Ammon's horn (tissue), 1 donor: ENCODE measurements around the gene NBEAL2.

Experiments
- DNase-seq: peaks from one replicate; pipeline ENCODE4 v3.0.0-alpha.2; 2016; ENCODE audit warnings: low spot score

NBEAL2 gene

GRCh38 chr3:46978985-46979944, at the start of gene NBEAL2:
Gene NBEAL2, plus strand, starts transcription at chr3:46979666. Its CDS starts 196 bp downstream, at chr3:46979862.
- DNase-seq, result peak; percentile 94

- no peak for DNase-seq
Measured at GRCh38 chr3:46930166-46930944, 49.1 kb upstream of the NBEAL2 start.

GRCh38 chr3:46930945-46931403, 48.5 kb upstream of the NBEAL2 start:
- DNase-seq, result no peak

GRCh38 chr3:46931631-46932331, 47.7 kb upstream of the NBEAL2 start:
- DNase-seq, result no peak

- DNase-seq, result no peak
Measured at GRCh38 chr3:46932455-46933225, 46.8 kb upstream of the NBEAL2 start.

DNA sequence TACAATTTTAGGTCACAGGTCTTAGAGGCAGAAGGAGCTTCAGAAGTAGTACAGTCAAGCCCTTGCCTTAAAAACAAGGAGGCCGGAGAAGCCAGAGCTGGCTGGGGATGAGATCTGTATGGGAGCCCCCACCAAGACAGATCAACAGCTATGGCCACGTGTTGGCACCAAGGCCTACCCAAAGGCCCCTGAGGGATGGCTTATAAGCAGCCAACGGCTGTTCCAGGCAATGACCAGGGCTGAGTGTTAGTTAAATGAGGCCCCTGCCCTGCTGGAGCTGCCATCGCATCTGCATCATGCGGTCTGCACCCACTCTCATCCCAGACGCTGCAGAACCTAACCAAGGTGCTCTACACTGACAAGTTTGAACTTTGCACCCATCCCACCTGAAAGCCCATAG, 46.2 kb upstream of the NBEAL2 start:
- no peak for DNase-seq

DNA sequence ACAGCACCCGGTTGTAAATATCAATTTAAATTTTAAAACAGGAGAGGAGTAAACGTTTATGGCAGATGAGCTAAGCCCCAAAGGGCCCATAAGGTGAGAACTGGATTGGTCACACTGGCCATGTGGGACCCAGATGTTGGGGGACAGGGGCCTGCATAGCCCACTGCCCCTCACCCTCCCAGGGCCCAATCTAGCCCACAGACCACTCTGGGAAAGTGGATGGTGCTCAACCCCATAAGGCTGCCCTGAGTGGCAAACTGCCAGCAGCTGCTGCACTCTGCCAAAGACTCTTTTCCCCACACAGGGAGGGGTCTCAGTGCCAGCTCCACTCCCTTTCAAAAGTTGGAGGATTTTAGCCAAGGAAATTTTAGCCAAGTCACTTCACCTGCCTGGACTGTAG, 45.4 kb upstream of the NBEAL2 start:
- no peak for DNase-seq

DNA sequence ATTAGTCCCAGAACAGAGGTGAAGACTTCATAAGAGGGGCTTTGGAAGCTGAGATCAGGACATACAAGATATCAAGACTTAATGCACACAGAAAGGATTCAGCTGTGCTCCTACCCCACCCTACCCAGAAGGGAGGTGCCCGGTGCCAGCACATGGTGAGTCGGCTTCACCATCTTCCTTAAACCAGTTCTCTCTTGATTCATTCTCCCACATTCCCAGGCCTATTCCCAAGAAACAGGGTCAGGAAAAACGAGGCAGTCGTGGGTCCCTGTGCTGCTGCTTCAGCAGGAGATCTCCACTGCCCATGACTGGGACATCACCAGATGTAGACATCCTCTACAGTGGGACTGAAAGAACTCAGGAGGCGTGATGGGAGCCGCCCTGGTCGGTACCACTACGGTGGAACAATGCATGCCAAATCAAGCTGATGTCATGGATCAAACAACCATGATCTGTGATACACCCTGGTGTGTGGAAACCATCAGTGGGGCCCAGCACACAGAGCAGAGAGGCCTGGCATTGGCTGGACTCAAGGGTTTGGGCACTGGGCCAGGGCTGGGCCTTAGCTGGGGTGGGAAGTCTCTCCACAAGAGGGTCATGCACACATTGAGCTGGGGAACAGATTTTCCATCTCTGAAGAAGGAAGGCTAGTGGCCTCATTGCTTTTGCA, 44.8 kb upstream of the NBEAL2 start:
- DNase-seq, result no peak

GRCh38 chr3:46935168-46935858, 44.2 kb upstream of the NBEAL2 start:
- peak; percentile 62 for DNase-seq

DNA sequence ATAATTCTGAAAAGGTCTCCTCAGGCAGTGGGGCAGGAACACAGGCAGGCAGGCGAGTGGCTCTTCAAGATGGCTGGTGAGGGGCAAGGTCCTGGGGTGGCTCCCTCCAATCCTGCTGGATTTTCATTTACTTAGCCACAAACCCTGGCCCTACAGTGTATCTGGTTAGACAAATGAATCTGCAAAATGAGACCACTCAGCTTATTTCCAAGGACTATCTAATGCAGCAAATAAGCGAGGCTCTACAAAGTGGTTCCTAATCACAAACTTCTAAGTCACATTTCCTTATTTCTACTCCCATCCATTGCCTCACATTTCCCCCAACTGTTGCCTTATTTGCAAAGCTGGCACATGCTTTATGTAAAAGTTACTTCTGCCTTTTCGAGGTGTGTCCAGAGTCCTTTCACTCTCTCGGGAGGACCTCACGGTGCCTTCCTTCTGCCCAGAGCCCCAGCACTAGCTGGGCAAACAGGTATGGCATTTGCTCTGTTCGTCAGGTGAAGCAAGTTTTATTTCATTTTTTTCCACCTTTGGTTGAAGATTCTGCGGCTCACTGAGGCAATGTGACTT, 43.4 kb upstream of the NBEAL2 start:
- DNase-seq, result no peak

GRCh38 chr3:46936733-46937250, 42.7 kb upstream of the NBEAL2 start:
- DNase-seq, result no peak

DNA sequence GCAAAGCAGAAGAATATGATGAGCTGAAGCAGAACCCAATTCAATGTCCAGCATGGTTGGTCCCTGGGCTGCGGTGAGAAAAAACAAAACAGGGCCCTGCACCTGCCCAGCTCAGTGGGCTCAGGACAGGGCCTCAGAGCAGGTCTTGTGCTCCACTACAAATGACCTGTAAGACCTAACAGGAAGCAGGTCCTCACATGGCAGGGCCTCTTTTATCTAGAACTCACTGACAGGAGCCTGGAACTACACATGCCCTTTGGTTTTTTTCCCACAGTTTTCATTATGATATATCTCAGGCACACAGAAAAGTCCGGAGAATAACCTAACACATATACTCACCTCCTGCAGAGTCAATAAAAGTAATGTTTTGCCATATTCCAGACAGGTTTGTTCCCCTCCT, 41.3 kb upstream of the NBEAL2 start:
- no peak for DNase-seq

DNA sequence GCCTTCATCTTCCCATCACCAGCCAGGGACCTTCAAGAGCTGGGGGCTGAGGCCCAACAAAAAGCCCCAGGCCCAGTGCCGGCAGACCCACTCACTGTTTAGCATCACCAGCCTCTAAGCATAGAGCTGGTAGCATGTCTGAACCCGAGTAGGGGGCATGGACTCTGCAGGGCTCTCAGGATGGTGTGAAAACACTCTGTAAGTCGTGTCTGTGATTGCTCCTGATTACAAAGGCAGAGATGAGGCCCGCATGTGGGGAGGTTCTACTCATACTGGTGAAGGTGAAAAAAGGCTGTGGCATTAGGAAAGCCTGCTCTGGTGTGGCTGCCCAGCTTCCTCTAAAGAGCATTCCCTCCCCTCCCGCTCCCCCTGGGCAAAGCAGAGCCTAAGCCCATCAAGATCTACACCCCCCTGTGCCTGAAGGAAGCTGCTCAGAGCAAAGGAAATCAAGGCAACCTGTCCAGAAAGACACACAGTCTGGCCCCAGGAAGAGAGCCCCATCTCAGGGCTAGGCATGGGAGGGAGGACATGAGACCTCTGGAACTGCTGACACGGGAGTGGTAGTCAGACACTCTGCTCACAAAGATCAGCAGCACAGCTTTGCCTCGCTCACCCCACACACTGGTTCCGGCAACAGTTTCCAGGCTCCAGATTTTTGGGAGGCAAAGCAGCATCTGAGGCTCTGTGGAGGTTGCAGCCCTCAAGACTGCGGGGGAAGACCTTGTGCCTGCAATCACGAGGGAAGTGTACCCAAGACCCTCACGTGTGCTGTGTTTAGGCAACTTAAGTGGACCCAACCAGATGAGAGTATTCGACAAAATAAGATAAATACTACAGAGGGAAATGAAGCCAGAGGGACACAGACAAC, 39.7 kb upstream of the NBEAL2 start:
- no peak for DNase-seq

DNA sequence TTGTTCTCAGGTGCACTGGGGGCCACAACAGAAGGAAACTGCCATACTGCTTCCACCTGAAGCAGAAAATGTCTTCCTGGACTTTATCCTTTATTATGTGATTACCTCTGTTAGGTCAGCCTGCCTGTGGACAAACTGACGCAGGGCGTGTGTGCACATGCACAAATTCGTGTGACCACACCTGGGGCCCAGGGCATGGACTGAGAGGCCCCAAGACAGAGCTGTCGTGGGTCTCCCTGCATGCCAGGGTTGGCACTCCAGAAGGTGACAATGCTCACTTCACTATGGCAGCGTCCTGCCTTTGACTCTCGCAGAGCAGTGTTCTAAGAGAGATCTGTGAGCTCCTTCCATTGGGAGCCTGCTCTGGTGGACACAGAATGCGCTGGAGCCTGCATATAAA, 37.4 kb upstream of the NBEAL2 start:
- no peak for DNase-seq

DNA sequence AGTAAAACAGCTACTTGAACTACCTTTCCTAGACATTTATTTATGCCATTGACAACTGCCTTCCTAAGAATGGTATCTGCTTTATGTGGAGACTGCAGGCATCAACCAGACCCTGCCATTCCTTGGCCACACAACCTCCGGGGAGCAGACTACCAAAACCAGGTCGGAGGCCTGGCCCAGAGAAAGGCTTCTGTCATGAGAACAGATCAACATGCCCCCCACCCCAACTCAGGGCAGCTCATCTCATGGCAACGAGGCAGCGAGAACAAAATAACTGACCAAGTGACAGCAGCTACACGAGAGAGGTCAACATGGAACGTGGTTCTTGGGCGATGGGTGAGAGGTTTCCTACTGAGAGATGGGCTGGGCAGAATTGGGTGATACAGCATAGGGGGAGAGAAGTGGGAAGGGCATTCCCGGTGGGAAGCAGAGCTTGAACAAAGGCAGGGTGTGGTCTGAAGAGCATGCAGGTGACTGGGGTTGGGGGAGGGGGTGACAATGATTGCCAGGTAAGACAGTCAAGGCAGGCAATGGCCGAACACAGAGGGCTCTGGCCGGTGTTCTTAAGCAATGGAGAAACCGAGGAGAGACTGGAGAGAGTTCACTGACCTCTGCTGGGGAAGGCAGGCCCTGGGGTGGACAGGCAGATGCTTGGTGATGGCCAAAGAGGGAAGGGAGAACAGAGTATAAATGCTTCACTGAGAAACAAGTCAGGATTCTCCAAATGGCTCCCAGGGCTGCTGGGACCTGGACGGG, 36.8 kb upstream of the NBEAL2 start:
- DNase-seq, result no peak

DNA sequence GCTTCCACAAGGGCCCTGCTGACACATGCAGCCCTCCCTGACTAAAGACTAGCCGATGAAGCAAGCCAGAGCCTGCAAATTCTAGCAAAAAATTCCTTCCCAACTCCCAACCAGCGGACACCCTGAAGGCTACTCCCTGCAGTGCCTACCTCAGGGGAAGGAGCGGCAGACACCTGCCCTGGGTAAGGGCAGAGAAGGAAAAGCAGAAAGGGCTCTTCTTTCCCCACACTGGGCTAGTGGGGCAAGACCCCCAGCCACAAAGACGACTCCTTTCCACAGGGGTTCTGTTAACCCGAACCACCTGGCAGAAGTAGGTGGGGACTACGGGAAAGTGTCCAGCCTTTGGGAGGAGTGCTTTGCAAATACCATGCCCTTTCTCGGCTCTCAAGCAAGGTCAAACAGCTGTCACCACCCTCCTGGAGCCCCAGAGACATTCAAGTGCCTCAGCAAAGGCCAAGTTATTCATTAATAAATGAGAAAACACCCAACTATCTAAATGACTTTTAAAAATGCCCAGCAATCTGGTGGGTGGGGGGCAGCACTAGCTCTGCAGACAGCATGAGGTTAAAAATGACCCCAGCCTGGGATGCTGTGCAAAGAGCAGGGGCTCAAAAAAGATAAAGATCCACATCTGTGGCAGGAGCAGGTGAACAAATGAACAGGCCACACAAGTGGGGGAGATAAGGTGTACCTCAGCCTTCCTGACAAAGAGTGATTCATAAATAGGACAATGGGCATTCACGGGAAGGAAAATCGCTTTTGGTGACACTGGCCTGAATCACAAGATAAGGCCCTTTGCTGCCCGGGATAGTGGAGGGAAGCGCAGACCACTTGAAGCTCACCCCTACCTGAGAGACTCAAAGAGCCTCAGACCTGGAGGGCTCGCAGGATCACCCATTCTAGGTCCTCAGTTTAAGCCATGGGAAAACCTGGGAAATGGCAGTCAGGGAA, 36.0 kb upstream of the NBEAL2 start:
- DNase-seq, result no peak

GRCh38 chr3:46944191-46944590, 35.3 kb upstream of the NBEAL2 start:
- DNase-seq, result no peak
